Suppressor macrophage (primary cell): ENCODE measurements around the gene USP15.

Experiments
- DNase-seq, 4 experiments: peaks; one replicate each; pipeline ENCODE4 v3.0.0-alpha.2; 2020 to 2022

USP15 gene

DNA sequence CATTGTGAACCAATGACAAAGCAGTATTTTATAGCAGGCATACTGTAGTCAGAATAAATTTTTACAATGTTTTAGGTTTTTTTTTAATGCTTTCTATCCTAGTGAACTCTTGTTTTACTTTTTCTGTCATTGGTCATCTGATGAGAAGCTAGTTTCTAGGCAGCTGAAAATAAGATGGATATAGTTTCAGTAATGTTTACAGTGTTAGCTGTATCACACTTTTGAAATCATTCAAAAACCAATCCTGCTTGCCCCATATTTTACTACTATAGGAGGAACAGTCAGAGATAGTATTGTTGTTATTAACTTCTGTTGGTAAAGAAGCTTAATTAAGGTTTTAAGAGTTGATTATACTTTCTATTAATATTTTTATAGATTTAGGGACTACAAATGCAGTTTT lies 24.5 kb downstream of the USP15 start:
- DNase-seq = no peak

DNA sequence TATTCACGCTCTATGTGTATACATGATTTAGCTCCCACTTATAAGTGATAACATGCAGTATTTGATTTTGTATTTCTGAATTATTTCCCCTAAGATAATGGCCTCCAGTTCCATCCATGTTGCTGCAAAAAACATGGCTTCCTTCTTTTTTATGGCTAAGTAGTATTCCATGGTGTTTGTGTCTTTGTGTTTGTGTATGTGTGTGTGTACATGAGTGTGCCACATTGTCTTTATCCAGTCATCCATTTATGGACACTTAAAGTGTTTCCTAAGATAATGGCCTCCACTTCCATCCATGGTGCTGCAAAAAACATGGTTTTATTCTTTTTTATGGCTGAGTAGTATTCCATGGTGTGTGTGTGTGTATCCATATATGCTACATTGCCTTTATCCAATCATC lies 25.1 kb downstream of the USP15 start:
- DNase-seq = no peak

DNA sequence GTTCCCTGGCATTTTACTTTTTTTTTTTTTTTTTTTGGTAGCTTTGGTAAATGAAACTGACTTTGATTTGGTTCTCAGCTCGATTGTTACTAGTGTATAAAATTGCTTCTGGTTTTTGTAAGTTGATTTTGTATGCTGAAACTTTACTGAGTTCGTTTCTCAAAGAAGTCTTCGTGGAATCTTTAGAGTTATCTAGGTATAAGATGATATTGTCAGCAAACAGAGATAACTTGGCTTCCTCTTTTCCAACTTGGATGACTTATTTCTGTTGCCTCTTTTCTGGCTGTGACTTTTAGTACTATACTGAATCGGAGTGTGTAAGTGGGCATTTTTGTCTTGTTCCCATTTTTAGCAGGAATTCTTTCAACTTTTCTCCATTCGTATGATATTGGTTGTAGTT lies 28.1 kb downstream of the USP15 start:
- DNase-seq = peak in 2 of 4 experiments; percentile 30 to 34

DNA sequence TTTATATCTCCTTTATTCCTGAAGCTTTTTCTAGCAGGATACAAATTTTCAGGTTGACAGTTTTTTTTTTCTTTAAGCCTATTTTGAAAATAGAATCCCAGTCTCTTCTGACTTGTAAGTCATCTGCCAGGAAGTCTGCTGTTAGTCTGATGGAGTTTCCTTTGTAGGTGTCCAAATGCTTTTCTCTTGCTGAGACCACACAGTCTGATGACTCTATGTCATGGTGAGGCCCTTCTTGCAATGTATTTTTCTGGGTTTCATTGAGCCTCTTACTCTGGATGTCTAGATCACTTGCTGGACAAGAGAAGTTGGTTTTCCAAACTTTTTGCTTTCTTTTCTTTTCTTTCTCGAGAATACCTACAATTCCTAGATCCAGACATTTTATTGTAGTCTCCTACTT lies 30.6 kb downstream of the USP15 start:
- DNase-seq = peak in 3 of 4 experiments; percentile 20 to 48 (median 34)

DNA sequence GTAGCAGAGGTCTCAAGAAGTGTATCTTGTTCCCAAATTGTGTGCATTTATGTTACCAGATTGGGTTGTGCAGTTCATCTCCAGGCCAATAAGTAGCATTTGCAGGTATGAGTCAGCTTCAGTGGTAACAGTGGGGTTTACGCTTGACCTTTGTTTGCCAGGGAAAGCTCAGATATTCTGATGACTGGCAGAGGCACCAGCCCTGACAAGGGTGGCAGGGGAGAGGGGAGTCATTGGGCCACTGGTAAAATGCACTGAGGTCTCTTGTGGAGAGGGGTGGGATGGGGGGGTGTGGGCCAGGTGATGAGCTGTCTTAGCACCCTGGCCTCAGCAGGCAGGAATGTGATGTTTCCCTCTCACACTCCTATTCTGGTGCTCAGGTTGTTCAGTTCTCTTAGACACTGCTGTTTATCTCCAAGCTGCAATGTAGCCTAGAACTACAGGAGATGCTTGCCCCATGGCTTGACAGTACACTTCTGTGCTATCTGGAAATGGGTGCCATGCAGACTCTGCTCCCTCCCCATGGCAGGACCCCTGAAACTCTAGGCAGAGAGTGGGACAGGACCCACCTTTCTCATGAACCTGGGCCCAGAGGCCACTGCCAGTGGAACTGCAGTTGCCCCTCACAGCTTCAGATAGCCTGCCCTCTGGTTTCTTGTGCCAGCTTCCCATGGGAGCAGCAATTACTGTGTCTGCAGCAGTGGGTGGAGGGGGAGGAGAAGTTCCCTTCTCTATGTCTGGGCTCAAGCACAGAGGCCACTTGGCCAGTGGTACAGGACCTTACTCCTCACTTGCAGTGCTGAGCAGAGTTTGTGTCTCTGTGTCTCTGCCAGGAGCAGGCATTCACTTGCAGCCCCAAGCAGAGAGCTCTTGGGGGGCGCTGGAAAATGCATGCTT lies 31.9 kb downstream of the USP15 start:
- peak; percentile 28 to 67 (median 56) for DNase-seq

DNA sequence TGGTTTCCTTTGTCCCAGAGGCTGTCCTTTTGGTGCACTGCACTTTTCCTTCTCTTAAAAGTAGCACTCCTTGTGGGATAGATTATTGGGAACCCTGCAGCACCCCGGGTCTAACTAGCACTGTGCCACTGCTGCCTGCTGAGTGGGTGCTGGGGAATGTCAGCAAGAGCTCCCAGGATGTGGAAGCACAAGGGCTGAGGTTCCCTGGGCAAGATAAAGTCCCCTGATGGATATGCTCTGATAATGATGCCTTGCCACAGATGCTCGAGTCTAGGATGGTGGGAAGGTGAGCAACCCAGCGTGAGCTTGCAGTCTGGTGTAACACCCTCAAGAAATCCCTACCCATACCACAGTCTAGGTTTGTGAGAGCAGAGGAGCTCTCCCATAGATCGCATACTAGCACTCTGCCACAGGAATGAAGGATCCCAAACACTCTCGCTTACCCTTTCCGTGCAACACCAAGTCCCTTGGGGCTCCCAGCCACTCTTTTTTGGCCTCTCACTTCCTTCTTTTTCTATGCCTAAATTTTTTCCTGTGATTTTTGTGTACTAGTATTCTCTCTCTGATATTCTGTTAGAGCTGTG lies 32.6 kb downstream of the USP15 start:
- DNase-seq = peak in 1 of 4 experiments; percentile 18

DNA sequence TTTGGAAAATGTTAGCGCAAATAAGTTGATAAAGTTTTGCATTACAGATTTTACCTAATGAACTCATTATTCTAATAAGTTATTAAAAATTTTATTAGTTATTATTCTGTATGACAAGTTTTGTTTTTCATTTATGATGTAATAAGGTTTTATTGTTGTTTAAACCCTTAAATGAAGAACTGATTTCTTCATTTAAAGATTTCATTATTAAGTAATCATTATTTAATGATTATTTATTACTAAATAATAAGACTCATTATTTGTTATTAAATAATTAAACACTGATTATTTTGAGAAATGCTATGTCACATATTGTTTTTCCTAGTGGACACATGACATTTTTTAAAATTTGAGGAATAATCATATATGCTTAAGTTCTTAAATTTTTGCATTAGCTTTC lies 34.2 kb downstream of the USP15 start:
- no peak for DNase-seq

DNA sequence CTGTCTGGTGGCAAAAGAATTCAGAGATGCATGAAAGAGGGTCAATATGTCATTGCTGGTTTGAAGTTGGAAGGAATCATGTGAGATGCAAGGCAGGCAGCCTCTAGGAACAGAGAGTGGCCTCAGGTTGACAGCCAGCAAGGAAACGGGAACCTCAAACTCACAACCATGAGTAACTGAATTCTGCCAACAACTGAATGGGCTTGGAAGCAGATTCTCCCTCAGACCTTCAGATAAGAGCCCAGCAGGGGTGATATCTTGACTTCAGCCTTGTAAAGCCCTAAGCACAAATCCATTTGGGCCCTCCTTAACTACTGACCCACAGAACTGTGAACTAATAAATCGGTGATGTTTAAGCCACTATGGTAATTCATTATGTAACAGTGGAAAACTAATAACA lies 35.8 kb downstream of the USP15 start:
- DNase-seq = peak in 1 of 4 experiments; percentile 2

DNA sequence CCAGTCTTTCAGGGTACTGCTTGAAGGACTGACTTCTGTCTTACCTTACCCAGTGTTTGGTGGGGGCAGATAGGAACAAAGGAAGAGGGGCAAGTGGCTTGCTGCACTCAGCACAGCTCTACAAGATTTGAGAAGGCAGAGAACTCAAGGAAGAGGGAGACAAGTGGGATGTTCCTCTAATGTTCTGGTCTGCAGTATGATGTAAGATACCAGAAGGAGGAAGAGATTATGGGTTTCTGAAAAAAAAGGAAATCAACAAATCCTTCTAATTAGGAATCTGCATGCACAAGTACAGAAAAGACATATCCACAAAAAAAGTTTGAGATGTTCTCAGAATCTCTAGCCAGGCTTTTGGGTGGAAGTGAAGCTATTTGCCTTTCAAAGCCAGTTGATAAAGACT lies 37.1 kb downstream of the USP15 start:
- peak; percentile 32 to 72 (median 54) for DNase-seq

DNA sequence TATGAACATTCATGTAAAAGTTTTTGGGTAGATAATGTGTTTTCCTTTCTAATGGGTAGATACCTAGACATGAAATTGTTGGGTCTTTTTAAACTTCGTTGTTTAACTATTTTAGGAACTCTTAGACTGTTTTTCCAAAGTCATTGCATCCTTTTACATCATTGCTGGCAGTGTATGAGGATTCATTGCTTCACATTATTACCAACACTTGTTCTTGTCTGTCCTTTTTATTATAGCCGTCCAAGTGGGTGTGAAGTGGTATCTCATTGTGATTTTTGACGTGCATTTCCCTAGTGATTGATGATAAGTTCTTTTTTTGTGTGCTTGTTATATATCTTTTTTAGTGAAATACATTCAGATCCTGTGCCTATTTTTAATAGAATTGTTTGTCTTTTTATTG lies 39.4 kb downstream of the USP15 start:
- no peak for DNase-seq

DNA sequence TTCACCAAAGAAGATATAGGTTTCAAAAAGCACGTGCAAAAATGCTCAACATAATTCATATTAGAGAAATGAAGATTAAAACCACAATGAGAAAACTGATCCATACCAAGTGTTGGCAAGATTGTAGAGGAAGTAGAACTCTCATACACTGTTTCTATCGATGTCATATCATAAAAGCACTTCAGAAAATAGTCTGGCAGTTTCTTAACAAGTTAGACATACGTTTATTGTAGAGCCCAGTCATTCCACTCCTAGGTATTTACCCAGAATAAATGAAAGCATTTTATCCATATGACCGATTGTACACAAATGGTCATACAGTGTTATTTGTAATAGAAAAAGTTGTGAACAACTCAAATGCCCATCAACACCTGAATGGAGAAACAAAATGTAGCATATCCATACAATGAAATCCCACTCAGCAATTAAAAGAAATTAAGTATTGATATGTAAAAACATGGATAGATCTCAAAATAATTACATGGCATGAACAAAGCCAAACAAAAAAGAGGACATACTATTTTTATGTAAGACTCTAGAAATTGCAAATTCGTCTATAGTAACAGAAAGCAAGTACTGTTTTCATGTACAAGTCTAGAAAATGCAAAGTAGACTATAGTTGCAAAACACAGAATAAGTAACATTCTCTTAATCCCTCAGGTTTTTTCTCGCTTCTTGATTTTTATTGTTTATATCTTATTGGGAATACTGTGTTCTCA lies 41.0 kb downstream of the USP15 start:
- DNase-seq = no peak

DNA sequence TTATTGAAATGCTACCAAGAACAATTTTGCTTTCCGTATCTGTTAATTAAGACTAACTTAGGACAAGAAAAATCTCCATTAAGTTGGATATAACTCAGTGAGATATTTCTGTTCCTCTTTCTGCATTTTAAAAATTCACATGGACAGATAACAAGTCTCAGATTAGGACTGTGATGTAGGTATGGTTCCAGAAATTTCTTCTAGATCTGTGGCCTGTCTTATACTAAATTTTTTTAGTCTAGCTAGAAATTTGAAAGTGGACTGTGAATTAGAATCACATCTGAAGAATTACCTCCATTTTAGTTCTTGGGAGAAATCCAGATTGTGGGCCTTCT lies 41.6 kb downstream of the USP15 start:
- no peak for DNase-seq

DNA sequence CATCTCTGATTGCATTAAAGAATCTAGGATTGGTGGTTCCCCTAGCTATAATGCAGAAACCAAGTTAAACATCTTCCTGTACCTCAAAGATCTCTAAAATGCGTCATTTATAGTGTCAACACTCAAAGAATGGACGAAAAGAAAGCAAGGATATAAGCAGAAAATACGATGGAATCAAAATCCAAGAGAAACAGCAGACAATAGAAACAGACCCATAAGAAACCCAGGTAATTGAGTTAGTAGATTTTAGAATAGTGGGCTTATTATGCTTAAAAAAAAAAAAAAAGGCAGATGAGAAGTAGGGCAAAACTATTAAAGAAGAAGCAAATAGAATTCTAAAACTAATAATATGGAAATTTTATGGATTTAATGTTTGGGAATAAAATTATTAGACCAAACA lies 44.4 kb downstream of the USP15 start:
- no peak for DNase-seq

DNA sequence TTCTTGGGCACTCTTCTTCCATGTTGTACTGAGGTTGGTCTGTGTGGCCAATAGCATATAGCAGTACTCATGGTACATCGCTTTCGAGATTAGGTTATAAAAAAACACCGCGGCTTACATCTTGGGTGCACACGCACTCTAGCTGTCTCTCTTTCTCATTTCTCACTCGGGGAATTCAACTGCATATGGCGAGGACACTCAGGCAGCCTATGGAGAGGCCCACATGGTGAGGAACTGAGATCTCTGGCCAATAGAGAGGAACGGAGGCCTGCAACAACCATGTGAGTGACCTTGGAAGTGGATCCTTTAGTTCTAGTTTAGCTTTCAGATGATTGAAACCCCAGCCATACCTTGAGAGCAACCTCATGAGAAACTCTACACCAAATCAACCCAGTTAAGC lies 45.6 kb downstream of the USP15 start:
- no peak for DNase-seq

DNA sequence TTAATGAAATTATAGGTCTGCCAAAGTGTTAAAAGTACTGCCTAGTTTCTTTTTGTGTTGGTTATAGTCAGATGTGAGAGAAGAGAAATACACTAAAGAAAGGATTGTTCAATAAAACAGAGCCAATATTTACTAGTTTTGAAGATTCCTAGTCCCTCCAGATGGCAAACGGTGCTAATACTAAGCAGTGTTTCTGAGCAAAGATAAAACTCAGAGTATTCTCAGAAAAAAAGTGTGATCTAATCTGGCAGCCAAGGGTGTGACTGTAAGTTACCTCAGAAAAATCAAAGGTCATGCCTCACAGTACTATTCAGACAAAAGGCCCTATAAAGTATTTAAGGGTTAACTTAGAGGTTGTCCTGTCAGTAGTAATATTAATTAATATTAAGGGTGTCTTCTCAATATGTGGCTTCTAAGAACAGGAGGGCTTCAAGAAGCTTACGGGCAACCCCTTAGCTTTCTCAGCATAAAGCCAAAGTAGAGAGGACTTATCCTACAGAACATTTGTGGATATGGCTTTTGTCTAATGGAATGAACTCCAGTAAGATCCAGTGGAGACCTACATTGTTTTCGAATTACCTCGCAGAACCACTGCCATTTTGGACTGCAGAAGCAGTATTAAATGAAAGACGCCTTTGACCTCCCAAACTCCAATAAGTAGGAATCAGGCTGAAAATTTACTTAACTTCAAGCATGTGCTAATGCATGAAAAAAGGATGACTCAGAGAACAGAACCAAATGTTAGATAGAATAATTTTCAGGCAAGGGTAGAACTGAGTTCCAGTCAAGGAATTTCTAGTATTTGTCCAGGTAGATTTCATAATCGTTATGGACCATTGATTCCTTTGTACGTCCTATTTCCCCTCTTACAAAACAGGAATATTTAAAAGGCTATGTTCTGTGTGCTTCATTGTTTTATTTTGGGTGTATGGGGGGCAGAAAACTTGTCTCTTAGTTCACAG lies 46.6 kb downstream of the USP15 start:
- no peak for DNase-seq

DNA sequence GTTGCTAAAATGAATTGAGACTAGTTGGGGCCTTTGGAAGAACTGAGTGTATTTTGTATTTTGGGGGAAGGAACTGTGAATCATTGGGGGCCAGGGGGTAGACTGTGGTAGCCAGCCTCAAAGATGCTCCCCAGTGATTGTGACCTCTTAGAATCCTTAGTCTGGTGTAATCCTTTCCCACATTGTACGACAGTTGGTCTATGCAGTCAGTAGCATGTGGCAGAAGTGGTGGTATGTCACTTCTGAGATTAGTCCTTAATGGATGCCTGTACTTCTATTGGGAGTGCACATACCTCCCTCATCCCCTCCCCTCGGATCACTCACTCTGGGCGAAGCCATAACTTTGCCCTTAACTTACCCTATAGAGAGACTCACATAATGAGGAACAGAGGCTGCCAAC lies 48.0 kb downstream of the USP15 start:
- DNase-seq = no peak

DNA sequence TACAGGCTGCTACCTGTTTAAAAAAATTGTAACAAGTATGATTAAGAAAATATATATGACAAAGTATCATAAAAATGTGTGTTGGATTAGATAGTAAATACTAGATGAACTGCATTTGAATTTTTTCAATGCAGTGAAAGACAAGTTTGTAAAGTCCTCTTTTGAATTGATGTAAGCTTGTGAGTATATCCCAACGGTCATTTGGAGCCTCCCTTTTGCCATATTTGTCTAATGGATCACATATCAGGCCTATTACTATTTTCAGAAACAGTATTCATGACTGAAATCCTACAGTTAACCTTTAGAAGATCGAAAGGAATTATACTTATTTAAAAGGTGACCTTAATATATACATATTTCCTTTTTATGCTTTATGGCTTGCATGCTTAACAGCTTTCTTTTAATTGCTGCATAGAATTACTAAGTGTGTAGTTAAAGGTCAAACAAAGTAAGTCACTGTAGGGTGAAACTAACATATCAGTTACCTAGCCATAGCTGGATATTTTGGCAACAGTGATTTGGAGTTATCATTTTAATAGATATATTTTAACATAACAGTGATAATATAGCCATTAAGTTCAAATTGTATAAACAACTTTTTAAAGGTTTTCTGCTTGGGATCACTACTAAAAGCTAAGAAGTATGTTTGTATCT lies 53.6 kb downstream of the USP15 start:
- DNase-seq = no peak

DNA sequence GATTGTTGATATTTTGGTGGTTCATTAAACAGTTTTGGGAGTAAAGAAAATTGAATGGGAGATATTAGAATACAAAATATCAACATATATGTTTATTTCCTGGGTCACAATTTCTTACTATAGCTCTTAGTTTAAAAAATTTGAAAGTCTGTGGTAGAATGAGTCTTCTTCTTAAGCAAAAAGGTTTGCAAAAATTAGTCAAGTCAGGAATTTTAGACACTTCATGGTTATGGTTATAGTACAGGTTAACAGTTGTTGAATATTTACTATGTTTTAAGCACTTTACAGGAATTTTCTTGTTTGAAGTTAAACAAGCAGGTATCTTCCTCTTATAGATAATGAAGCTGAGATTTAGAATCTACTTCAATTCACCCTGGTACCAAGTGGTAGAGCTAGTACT lies 56.8 kb downstream of the USP15 start:
- DNase-seq = no peak

DNA sequence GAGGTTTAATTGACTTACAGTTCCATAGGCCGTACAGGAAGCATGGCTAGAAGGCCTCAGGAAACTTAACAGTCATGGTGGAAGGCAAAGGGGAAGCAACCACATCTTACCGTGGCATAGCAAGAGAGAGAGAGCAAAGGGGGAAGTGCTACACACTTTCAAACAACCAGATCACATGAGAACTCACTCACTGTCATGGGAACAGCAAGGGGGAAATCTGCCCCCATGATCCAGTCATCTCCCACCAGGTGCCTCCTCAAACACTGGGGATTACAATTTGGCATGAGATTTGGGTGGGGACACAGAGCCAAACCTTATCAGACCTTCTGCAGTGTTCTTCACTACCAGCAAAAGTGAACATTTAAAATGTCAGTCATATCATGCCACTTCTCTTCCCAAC lies 58.9 kb downstream of the USP15 start:
- DNase-seq = peak; percentile 12 to 61 (median 38)

DNA sequence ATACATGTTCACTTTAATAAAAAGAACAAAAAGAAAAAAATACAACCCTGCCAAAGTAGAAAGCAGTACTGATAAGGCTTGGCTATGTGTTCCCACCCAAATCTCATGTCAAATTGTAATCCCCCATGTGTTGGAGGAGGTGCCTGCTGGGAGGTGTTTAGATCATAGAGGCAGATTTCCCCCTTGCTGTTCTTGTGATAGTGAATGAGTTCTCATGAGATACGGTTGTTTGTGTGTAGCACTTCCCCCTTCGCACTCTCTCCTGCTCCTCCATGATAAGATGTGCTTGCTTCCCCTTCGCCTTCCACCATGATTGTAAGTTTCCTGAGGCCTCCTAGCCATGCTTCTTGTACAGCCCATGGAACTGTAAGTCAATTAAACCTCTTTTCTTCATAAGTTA lies 59.9 kb downstream of the USP15 start:
- no peak for DNase-seq

DNA sequence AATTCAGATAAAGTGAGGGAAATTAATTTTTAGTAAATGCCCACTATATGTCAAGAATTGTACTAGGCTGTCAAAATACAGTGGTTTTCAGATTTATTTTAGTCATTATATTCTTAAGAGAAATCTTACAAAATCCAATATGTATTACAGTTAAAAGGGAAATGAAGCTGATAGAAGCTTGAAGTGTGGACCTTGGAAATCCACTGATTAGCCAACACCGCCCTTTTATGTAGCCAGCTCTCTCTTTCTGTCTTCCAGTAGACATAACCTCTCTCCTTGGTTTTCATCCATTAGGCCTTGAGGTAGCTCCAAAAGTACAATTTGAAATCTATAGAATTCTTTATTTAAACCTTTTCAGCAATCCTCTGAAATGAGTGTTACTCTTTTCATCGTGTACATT lies 63.2 kb downstream of the USP15 start:
- no peak for DNase-seq
